Chondrocyte (in vitro differentiated cells): ENCODE results near the gene ZNF638. TPM values are rescaled to one million over a fixed set of nuclear protein-coding genes. Genes with fewer than 3 reads are reported as not detected.
"Not testable (repeated sequence)": the region's sequence is repeated elsewhere in the genome, so short reads cannot be mapped to it uniquely, and the experiment has no call there.

Experiments used
- DNase-seq: peaks from one replicate; pipeline ENCODE4 v3.0.0; 2021; ENCODE audit warnings: mixed read lengths, low spot score
- H3K27ac Mint-ChIP-seq: one replicate; pipeline ENCODE4 v1.8.0; 2021; ENCODE audit warnings: mild to moderate bottlenecking, moderate library complexity, mixed read lengths; ENCODE audit not compliant: unreplicated experiment
- H3K27me3 Mint-ChIP-seq: 2 replicates; pipeline ENCODE4 v1.8.0; 2021; ENCODE audit warnings: low read depth, mixed read lengths
- H3K36me3 Mint-ChIP-seq: 2 replicates; pipeline ENCODE4 v1.8.0; 2021; ENCODE audit warnings: low read depth, mixed read lengths
- H3K4me1 Mint-ChIP-seq: 2 replicates; pipeline ENCODE4 v1.8.0; 2021; ENCODE audit warnings: low read depth, mild to moderate bottlenecking, mixed read lengths
- H3K4me3 Mint-ChIP-seq: one replicate; pipeline ENCODE4 v1.8.0; 2021; ENCODE audit warnings: mild to moderate bottlenecking, moderate library complexity, mixed read lengths; ENCODE audit not compliant: unreplicated experiment
- H3K9me3 Mint-ChIP-seq: 2 replicates; pipeline ENCODE4 v1.8.0; 2021; ENCODE audit warnings: low read depth, mixed read lengths
- total RNA-seq: library from RNA; stranded (reverse); gene quantifications from 3 replicates; pipeline ENCODE4 v1.2.1, GENCODE V29; 2021
- TF ChIP-seq, protein P1 (sequence below): fragments of 200-600 bp; sonication (generic); IDR thresholded peaks from 2 replicates; pipeline ENCODE4 v1.5.0; 2021; ENCODE audit warnings: antibody characterized with exemption, mild to moderate bottlenecking, moderate library complexity

The ZNF638 gene
- total RNA-seq, 1 donor from 2014 or later, result 79.8 TPM

- H3K4me3 Mint-ChIP-seq, result no peak overlapping the region
- no peaks in the 10 kb centered on the region for H3K9me3 Mint-ChIP-seq
- peak overlapping the region; percentile 10 for H3K27ac Mint-ChIP-seq
- DNase-seq, result no peak
- peaks cover 26% of the 10 kb centered on the region for H3K36me3 Mint-ChIP-seq
- TF ChIP-seq, protein P1, sequence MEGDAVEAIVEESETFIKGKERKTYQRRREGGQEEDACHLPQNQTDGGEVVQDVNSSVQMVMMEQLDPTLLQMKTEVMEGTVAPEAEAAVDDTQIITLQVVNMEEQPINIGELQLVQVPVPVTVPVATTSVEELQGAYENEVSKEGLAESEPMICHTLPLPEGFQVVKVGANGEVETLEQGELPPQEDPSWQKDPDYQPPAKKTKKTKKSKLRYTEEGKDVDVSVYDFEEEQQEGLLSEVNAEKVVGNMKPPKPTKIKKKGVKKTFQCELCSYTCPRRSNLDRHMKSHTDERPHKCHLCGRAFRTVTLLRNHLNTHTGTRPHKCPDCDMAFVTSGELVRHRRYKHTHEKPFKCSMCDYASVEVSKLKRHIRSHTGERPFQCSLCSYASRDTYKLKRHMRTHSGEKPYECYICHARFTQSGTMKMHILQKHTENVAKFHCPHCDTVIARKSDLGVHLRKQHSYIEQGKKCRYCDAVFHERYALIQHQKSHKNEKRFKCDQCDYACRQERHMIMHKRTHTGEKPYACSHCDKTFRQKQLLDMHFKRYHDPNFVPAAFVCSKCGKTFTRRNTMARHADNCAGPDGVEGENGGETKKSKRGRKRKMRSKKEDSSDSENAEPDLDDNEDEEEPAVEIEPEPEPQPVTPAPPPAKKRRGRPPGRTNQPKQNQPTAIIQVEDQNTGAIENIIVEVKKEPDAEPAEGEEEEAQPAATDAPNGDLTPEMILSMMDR, result no peak
- peaks cover 4% of the 10 kb centered on the region for H3K4me1 Mint-ChIP-seq
- H3K27me3 Mint-ChIP-seq, result no peaks in the 10 kb centered on the region
Measured at GRCh38 chr2:71422786-71423185, 91.2 kb downstream of the ZNF638 start.

- Mint-ChIP-seq H3K9me3 (no peaks in the 10 kb centered on the region), H3K27ac (no peak overlapping the region), H3K27me3 (no peaks in the 10 kb centered on the region), H3K36me3 (peaks cover 34% of the 10 kb centered on the region), H3K4me1 (peaks cover 3% of the 10 kb centered on the region), H3K4me3 (no peak overlapping the region)
- TF ChIP-seq, protein P1, result no peak
- DNase-seq, result no peak
Measured at GRCh38 chr2:71423817-71424420, 92.3 kb downstream of the ZNF638 start.

DNA sequence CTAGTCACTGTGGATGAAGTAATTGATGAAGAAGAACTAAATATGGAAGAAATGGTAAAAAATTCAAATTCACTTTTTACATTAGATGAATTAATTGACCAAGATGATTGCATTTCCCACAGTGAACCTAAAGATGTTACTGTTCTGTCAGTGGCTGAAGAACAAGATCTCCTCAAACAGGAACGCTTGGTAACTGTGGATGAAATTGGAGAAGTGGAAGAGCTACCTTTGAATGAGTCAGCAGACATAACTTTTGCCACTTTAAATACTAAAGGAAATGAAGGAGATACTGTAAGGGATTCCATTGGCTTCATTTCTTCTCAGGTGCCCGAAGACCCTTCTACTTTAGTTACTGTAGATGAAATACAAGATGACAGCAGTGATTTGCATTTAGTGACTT lies 95.1 kb downstream of the ZNF638 start:
- Mint-ChIP-seq H3K36me3 (peaks cover 42% of the 10 kb centered on the region), H3K27ac (no peak overlapping the region), H3K4me3 (no peak overlapping the region), H3K9me3 (no peaks in the 10 kb centered on the region), H3K27me3 (no peaks in the 10 kb centered on the region), H3K4me1 (peaks cover 3% of the 10 kb centered on the region)
- TF ChIP-seq, protein P1, result no peak
- DNase-seq, result no peak

DNA sequence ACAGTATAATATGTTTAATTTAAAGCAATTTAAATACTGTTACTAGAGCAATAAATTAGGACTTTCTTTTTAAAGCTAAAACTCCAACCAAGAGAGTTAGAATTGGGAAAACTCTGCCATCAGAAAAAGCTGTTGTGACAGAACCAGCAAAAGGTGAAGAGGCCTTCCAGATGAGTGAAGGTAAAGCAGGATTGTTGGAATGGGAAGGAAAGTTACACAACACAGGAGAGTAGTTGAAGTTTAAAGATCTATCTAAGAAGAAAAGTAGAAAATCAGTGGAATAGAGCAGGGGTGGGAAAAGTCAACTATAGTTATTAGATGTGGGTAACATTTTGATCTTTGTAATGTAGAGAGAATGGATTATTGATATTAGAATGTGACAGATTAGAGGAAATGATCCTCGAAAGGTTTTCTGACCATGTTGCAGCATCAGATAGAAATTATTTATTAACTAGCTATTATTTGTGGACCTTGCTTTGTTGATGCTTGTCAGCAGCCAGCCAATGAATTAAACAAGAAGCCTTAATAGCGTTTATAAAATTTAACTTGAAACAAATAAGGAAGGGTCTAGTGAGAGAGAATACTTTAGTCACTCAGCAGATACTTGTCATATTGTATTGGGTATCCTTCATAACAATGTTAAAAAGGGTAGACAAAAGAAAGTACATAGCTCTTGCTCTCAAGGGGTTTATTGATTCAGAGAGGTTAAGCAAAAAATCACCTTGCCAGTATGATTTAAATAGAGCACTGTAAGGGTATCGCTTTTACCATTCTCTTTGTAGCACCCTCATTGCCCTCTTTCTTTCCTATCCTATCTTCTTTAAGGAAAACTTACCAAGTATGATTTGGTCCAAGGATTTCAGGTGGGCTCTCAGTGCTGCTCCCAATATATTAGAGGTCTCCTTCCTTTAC lies 97.1 kb downstream of the ZNF638 start:
- no peak for DNase-seq
- H3K36me3 Mint-ChIP-seq, result peaks cover 37% of the 10 kb centered on the region
- no peaks in the 10 kb centered on the region for H3K4me1 Mint-ChIP-seq
- TF ChIP-seq, protein P1, result no peak
- no peak overlapping the region for H3K4me3 Mint-ChIP-seq
- H3K27ac Mint-ChIP-seq, result no peak overlapping the region
- H3K9me3 Mint-ChIP-seq, result no peaks in the 10 kb centered on the region
- H3K27me3 Mint-ChIP-seq, result no peaks in the 10 kb centered on the region

DNA sequence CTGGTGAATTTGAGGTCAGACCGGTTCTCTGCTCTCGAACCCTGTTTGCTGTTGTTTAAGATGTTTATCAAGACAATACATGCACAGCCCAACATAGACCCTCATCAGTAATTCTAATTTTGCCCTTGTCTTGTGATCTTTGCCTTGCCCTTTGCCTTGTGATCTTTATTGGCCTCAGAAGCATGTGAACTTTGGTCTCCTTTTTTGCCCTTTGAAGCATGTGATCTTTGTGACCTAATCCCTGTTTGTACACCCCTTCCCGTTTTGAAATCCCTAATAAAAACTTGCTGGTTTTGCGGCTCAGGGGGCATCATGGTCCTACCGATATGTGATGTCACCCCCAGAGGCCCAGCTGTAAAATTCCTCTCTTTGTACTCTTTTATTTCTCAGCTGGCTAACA lies 113.6 kb downstream of the ZNF638 start:
- not testable (repeated sequence) for H3K27ac Mint-ChIP-seq, H3K4me3 Mint-ChIP-seq, H3K27me3 Mint-ChIP-seq, H3K9me3 Mint-ChIP-seq, DNase-seq, H3K4me1 Mint-ChIP-seq
- H3K36me3 Mint-ChIP-seq, result peaks cover 13% of the 10 kb centered on the region
